ENCODE measurements around the gene KXD1. TPM values are rescaled to one million over a fixed set of nuclear protein-coding genes. Genes with fewer than 3 reads are reported as not detected.

KXD1 gene
- polyA plus RNA-seq, 3 donors, result 63.6 to 92.0 (median 82.6) TPM

Other genes with a start within 250 kb of the KXD1 start
- 100 to 1,000 TPM in 2 of 3 donors, 10 to 100 TPM in 1; 46.3 to 118 (median 100) TPM for gene LSM4, start 234.8 kb upstream of the KXD1 start, polyA plus RNA-seq
- 10 to 100 TPM in 2 of 3 donors, 1 to 10 TPM in 1; 9.1 to 17.2 (median 14.5) TPM for gene PGPEP1, start 217.3 kb upstream of the KXD1 start, polyA plus RNA-seq
- 100 to 1,000 TPM in 1 of 3 donors, 1 to 10 TPM in 2; 1.8 to 107 (median 3.5) TPM for gene GDF15, start 171.7 kb upstream of the KXD1 start, polyA plus RNA-seq
- gene LRRC25, start 160.2 kb upstream of the KXD1 start, polyA plus RNA-seq, result 1 to 10 TPM; 1.6 to 9.8 (median 7.1) TPM
- gene SSBP4, start 138.5 kb upstream of the KXD1 start, polyA plus RNA-seq, result 10 to 100 TPM; 28.1 to 83.2 (median 72.5) TPM
- gene ISYNA1, start 119.7 kb upstream of the KXD1 start, polyA plus RNA-seq, result 10 to 100 TPM; 18.3 to 55.6 (median 24.3) TPM
- 10 to 100 TPM in 1 of 3 donors, 1 to 10 TPM in 2; 6.5 to 25.9 (median 9.2) TPM for gene ELL, start 35.8 kb upstream of the KXD1 start, polyA plus RNA-seq
- gene FKBP8, start 14.3 kb upstream of the KXD1 start, polyA plus RNA-seq, result 100 to 1,000 TPM in 2 of 3 donors, 10 to 100 TPM in 1; 90.8 to 352 (median 221) TPM
- gene UBA52, start 14.0 kb downstream of the KXD1 start, polyA plus RNA-seq, result 1,000 to 10,000 TPM in 2 of 3 donors, 100 to 1,000 TPM in 1; 844 to 1,559 (median 1,492) TPM
- 100 to 1,000 TPM in 1 of 3 donors, 10 to 100 TPM in 2; 70.9 to 101 (median 76.0) TPM for gene REX1BD, start 30.9 kb downstream of the KXD1 start, polyA plus RNA-seq
- 10 to 100 TPM in 2 of 3 donors, 1 to 10 TPM in 1; 7.0 to 57.6 (median 10.1) TPM for gene CRLF1, start 48.9 kb downstream of the KXD1 start, polyA plus RNA-seq
- gene TMEM59L, start 55.0 kb downstream of the KXD1 start, polyA plus RNA-seq, result 1 to 10 TPM in 2 of 3 donors, under 1 TPM in 1; 0.61 to 3.3 (median 2.0) TPM
- 1 to 10 TPM; 4.8 to 7.9 (median 6.6) TPM for gene KLHL26, start 79.2 kb downstream of the KXD1 start, polyA plus RNA-seq
- 1 to 10 TPM; 5.3 to 8.3 (median 5.4) TPM for gene CRTC1, start 125.8 kb downstream of the KXD1 start, polyA plus RNA-seq
- gene COMP, start 233.4 kb downstream of the KXD1 start, polyA plus RNA-seq, result 1 to 10 TPM in 1 of 3 donors, under 1 TPM in 2; 0.24 to 3.4 (median 0.52) TPM